EL (cell line): ENCODE measurements around the gene RAB6B.

Source experiments
- DNase-seq: peaks from one replicate; pipeline ENCODE4 v3.0.0-alpha.2; 2016

Gene RAB6B

DNA sequence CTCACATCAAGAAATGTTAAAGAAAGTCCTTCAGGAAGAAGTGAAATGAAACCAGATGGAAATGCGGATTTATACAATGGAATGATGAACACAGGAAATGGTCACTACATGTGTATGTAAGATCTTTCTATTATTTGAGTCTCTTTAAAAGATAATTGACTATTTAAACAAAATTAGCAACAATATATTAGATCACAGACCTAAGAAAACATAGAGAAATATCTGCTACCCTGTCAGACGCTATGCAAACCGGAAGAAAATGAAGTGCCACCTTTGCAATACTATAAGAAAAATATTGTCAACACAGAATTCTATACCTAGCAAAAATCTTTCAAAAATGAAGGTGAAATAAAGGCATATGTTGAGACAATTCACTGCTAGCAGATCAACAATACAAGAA, 17.2 kb downstream of the RAB6B start:
- DNase-seq, result no peak

- DNase-seq, result no peak
These were observed 18.5 kb downstream of the RAB6B start for GRCh38 chr3:133877221-133877620.

- DNase-seq, result no peak
These were observed 20.8 kb downstream of the RAB6B start for GRCh38 chr3:133874761-133875438.

DNA sequence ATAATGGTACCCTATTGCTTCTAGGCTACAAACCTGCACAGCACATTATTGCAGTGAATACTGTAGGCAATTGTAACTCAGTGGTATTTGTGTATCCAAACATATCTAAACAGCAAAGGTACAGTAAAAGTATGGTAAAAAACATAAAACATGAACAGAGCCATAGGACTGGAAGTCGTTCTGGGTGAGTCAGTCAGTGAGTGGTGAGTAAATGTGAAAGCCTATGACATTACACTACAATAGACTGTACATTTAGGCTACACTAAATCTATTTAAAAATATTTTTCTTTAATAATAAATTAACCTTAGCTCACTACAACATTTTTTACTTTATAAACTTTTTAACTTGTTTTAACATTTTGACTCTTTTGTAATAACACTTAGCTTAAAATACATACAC, 21.3 kb downstream of the RAB6B start:
- DNase-seq, result no peak

GRCh38 chr3:133872781-133873180, 22.9 kb downstream of the RAB6B start:
- no peak for DNase-seq

DNA sequence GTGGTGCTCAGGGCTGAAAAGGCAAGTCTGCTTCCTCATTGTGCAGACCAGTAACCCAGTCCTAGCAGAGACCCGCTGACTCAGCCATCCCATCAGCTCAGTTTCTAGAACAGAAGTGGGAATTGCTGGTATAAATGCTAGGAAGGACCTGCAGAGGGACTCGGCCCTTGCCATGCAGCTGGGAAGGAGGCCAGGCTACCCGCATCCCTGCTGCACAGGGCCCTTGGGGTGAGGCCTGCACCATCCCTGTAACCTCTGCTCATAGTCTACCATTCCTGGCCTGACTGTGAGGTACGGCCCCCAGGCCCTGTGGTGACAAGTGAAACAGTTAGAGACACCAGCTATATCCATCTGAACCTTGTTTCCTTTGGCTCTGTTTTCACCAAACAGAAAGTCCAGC, 23.5 kb downstream of the RAB6B start:
- no peak for DNase-seq

- no peak for DNase-seq
These were observed 24.2 kb downstream of the RAB6B start for GRCh38 chr3:133871368-133872090.

DNA sequence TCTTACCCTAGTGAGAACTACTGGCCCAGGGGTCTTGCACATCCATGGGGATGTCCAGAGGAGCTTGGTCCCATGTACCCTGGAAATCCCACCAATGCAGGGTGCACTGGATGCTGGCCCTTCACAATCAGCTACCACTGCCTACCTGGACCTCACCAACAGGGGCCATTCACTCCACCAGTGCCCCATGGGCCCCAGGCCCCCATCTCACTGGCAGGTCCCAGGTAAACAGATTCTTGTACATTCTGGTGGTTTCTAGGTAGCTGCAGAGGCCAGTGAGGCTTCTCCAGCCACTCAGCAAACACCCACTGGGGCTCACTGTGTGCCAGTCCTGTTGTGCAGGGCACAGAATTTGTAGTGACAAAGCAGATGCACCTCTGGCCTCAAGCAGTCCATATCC, 24.9 kb downstream of the RAB6B start:
- no peak for DNase-seq

GRCh38 chr3:133869586-133869985, 26.1 kb downstream of the RAB6B start:
- no peak for DNase-seq

DNA sequence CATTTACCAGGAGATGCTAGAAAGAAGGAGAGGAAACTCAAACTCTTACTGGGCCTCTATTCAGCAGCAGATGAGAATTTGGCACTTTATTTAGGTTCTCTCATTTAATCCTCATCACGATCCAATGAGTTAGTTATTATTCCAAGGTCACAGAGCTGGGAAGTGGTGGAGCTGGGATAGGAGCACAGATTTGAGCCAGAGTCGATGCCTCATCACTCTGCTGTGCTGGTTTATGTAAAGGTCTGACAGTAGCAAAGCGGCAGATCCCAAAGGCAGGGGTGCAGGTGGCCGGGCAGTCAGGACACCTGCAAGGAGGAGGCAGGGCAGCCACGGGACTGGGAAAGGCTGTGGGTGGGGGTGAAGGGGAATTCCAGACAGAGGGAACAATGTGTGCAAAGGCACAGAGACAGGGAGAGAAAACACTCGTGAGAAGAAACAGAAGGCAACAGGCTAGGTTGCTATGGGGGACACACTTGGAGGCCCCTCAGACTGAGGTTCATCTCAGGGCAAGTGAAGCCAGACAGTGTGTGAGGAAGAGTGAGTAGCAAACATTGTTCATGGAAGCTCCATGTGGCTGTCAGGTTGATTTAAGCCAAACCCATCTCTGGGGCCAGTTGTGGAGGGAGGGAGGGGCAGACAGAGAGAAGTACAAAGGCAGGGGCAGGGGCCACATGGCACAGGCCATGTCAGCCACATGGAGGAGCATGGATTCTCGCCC, 26.8 kb downstream of the RAB6B start:
- no peak for DNase-seq

GRCh38 chr3:133868186-133868585, 27.5 kb downstream of the RAB6B start:
- no peak for DNase-seq

DNA sequence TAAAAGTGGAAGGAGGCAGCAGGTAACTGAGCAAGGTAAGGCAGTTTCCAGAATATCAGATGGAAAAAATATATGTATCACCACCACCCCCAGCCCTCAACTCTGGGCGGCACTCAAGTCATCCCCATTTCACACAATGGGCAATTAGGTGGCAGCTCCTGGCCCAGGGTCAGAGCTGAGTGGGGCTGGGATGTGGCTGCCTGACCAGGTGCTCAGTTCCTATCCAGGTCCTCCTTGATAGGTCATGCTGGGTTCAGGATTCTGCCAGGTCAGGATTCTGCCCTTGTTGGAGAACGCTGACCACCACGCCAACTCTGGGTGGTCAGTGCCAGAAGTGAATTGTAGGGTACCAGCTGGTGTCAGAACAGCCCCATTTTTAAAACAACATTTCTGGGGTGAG, 29.5 kb downstream of the RAB6B start:
- DNase-seq, result no peak

- no peak for DNase-seq
These were observed 30.4 kb downstream of the RAB6B start for GRCh38 chr3:133865136-133865855.

DNA sequence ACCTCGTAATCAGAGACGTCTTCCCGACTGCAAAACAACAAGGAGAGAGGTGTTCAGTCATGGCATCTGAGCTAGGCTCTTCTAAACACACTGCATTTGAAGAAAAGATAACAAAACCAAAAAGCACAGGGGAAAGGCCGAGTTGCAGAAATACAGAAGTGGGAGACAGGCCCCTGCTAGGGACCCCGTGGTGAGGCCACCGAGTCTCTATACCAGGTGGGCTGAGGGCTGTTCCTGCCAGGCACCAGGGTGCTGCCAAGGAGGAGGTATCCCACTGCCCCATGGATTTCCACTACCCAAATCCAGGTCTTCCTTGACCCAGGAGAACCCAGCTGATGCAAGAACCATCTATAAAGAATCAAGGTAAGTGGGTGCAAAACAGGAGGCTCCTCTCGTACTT, 31.1 kb downstream of the RAB6B start:
- DNase-seq, result no peak

DNA sequence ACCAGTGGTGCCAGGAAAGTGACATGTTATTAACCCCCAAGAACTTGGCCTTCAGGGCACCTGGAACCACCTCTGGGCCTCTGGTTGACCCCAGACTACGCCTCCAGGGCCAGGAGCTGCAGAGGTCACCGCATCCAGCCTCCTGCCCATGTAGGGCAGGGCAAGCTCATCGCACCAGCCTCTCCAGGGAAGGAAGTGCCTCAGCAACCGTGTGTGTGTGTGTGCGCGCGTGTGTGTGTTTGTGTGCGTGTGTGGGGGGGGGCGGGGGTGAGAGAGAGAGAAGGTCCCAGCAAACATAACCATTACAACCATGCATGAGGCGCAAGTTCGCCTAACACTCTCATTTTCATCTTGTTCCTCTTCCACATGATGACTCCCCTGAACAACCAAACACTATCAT, 31.8 kb downstream of the RAB6B start:
- DNase-seq, result no peak

GRCh38 chr3:133862161-133862560, 33.5 kb downstream of the RAB6B start:
- no peak for DNase-seq

DNA sequence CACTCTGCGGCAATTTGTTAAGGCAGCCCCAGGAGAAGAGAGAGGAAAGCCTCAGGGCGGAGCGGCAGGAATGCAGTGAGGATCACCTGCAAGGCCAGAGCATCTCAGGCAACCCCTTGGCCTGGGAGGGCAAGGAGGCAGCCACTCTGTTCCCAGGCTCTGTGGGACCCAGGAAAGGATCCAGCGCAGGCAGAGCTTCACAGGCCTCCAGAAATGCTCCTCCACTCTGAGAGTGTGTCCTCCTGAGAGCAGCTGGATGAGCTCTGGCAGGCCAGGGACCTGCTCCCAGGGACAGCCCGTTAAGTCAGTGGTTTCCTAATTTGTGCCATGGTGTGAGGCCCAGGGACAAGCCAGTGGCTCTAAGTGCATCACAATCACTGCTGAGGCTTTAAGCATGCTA, 35.2 kb downstream of the RAB6B start:
- DNase-seq, result no peak

- DNase-seq, result no peak
These were observed 36.1 kb downstream of the RAB6B start for GRCh38 chr3:133859381-133860234.

DNA sequence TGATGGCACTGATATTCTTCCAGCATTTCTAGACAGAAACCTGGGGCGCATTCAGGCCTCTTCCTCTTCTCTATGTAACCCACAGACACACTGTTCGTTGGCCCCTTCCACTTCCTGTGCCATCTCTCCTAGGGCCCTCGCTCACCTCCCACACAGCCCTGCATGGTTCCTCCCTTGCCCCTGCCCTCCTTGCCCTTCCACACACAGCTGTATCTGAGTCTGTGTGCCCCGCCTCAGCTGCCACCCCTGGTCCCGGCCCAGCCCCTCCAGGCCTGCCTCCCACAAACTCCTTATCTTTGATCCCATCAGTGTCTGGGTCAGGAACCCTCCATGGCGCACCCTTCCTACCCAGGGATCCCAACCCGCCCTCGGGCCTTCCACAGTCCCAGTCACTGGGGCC, 37.9 kb downstream of the RAB6B start:
- no peak for DNase-seq

GRCh38 chr3:133856316-133856715, 39.4 kb downstream of the RAB6B start:
- DNase-seq, result no peak

DNA sequence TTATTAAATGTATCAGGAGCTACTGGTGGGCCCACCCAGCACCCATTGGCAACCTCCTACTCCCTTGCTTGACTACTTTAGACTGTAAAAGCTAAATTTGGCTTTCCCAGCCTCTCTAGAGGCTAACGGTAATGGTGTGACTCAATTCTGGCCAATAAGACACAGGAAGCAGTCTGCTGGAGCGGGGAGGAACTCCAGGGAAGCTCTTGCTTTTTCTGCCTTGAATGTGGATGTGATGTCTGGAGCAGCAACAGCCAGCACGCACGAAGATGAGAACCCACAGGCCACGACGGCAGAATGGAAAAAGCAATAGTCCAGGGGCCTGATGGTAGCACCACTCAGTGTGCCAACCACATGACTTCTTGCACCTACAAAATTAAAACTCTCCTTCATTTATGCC, 39.9 kb downstream of the RAB6B start:
- DNase-seq, result peak; percentile 10

DNA sequence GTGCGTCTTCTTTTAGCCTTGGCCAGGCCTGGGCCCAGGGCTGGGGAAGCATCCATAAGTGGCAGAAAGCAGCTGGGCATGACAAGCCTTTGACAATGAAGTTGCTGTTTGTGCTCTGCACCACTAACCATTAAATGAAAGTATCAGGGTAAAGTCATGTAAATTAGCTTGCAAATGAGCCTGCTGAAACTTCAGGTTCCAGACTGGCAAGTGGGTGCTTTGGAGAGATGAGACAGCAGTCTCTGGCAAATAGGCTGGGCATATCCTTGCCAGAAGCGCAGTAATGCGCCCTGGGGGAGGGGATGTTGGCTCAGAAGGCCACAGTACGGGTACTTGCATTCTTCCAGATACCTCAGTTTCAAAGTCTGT, 40.7 kb downstream of the RAB6B start:
- DNase-seq, result no peak
